ENCODE results near the gene PLEKHF1.
"Not testable (repeated sequence)": the region's sequence is repeated elsewhere in the genome, so short reads cannot be mapped to it uniquely, and the experiment has no call there.

PLEKHF1 gene

GRCh38 chr19:29700498-29700897 is 35.2 kb downstream of the PLEKHF1 start:
- no peak for DNase-seq (ENCODE audit: low read depth in 2 of 2)

GRCh38 chr19:29702161-29702962 is 37.1 kb downstream of the PLEKHF1 start:
- no peak for DNase-seq (ENCODE audit: low read depth in 2 of 2)

GRCh38 chr19:29702963-29703320 is 37.7 kb downstream of the PLEKHF1 start:
- DNase-seq (ENCODE audit: low read depth in 2 of 2): no peak

GRCh38 chr19:29704562-29705558 is 39.6 kb downstream of the PLEKHF1 start:
- DNase-seq (ENCODE audit: low read depth in 2 of 2): no peak

DNA sequence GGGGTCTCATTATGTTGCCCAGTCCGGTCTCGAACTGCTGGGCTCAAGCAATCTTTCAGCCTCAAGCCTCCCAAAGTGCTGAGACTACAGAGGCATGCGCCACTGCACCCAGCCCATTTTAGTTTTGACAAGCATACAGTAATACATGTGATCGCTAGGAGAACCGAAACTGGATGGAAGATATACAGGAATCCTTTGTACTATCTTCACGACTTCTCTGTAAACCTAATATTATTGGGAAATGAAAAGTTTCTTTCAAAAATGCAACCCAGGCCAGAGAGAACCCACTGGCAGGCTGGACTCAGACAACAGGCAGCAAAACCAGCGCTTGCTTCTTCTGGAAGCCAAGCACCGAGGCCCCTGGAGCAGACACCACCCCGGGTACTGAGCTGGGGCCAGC is 40.4 kb downstream of the PLEKHF1 start:
- no peak for DNase-seq (ENCODE audit: low read depth in 2 of 2)

DNA sequence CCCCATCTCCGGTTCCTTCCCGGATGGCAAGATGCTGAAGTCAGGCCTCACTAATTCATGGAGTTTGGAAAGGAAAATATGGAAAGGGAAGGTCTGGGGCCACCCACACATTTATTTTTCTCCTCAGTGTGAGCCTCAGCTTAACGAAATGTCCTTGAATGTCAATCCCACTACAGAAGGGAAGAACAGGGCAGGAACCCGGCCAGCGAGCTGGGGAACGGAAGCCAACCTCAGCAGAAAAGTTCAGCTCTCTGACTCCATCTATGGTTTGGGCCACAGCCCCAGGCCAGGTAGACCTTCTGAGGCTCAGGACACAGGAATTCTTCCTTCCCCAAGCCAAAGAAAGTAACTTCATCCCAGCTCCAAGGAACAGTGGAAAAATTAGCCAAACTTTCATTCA is 41.4 kb downstream of the PLEKHF1 start:
- no peak for DNase-seq (ENCODE audit: low read depth in 2 of 2)

GRCh38 chr19:29708554-29709439 is 43.5 kb downstream of the PLEKHF1 start:
- no peak for DNase-seq (ENCODE audit: low read depth in 2 of 2)

DNA sequence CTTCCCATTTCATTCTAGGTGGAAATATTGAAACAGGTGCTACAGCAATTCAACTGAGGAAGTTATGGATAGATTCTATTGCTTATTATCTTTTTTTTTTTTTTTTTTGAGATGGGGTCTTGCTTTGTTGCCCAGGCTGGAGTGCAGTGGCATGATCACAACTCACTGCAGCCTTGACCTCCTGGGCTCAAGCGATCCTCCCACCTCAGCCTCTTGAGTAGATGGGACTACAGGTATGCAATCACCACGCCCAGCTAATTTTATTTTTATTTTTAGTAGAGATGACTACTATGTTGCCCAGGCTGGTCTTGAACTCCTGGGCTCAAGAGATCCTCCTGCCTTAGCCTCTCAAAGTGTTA is 44.2 kb downstream of the PLEKHF1 start:
- not testable (repeated sequence) for DNase-seq (ENCODE audit: low read depth in 2 of 2)

DNA sequence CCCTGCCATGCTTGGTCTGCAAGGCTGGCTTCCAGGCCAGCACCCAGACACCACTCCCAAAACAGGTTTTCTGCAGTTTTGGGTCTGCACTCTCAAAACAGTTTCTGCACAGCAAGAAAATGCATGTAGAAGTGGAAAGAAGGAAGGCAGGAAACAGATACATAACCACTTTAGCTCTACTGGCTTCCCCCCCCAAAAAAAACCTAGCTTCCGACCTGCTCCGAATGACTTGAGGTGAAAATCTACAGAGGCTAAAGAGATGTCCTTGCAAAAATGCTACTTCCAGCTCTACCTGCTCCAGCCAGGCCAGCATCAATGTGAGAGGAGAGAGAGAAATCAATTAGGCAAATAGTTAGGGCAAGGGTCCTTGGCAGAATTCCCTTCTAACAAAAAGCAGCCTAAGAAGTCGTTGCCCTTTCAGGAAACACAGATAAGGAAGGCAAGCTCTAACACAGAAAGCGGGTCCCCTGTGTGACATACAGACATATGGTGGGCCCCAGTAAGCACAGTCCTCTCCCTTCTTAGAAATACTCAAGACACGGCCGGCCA is 46.4 kb downstream of the PLEKHF1 start:
- no peak for DNase-seq (ENCODE audit: low read depth in 2 of 2)

DNA sequence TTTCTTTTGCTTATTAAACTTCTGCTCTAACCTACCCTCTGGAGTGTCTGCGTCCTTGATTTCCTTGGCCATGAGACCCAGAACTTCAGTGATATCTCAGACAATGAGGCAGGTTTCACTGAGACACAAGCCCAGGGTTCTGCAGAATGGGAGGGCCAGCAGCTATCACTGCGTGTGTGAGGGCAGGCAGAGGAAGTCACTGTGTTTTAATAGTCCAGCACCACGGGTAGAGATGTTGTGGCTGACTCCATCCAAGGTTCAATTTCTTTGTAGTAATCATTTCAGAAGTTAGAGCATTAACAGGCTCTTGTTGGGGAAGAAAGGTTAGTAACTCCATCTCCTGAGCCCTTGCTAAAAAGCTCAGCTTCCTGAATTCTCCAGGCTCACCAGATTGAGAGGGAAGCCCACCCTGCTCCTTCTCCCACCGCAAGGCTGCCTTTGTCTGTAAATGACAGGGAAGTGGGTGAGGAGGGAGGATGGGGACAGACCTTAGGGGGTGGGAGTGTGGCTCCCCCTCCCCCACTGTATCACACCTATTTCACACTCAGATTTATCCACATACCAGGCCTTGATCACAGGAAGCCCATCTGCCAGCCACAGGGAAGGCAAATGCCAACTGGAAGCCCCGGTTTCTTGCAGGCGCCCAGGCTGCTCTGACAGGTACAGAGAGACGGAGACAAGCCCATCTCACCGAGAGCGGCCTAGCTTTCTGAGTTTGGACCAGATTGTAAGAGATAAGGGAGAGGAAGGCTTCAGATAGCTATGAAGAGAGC is 47.7 kb downstream of the PLEKHF1 start:
- DNase-seq (ENCODE audit: low read depth in 2 of 2): no peak

- no peak for DNase-seq (ENCODE audit: low read depth in 2 of 2)
Measured at GRCh38 chr19:29714371-29714952, 49.2 kb downstream of the PLEKHF1 start.

GRCh38 chr19:29714953-29715700 is 49.9 kb downstream of the PLEKHF1 start, which contains the start of gene C19orf12:
Gene C19orf12, minus strand, starts transcription at chr19:29715261. Its CDS starts 6,848 bp downstream, at chr19:29708413.
- no peak for DNase-seq (ENCODE audit: low read depth in 2 of 2)

- DNase-seq (ENCODE audit: low read depth in 2 of 2): no peak
Measured at GRCh38 chr19:29715701-29716581, 50.7 kb downstream of the PLEKHF1 start.

GRCh38 chr19:29717051-29717450 is 51.8 kb downstream of the PLEKHF1 start:
- DNase-seq (ENCODE audit: low read depth in 2 of 2): no peak

GRCh38 chr19:29724102-29724641 is 58.9 kb downstream of the PLEKHF1 start:
- no peak for DNase-seq (ENCODE audit: low read depth in 2 of 2)

- no peak for DNase-seq (ENCODE audit: low read depth in 2 of 2)
Measured at GRCh38 chr19:29724746-29725145, 59.5 kb downstream of the PLEKHF1 start.
